HFF-Myc (cell line): Measurements from ENCODE around the gene PHF5A.

ENCODE experiments used
- DNase-seq: peaks from one replicate; pipeline ENCODE4 v3.0.0-alpha.2; 2011; ENCODE audit warnings: low read depth; ENCODE audit errors: extremely low read depth
- H3K4me3 ChIP-seq: replicated peaks from 2 replicates; pipeline ENCODE4 v1.5.1; 2011; ENCODE audit warnings: low read depth, mild to moderate bottlenecking, control low read depth, low read length
- CTCF ChIP-seq: IDR thresholded peaks from 2 replicates; pipeline ENCODE4 v1.5.1; 2012; ENCODE audit warnings: mild to moderate bottlenecking, low read depth, low read length, control low read depth; ENCODE audit errors: missing control alignments

The PHF5A gene

GRCh38 chr22:41468381-41469217 lies at the start of gene PHF5A, which contains the start of gene ACO2:
Gene PHF5A (minus strand): TSS chr22:41468692. CDS start chr22:41468653, 39 bp downstream.
Gene ACO2 (plus strand): TSS chr22:41469117. CDS start chr22:41469147, 30 bp downstream.
- peak; percentile 97 for DNase-seq
- peak within 1 kb of the TSS; percentile 84 for H3K4me3 ChIP-seq
- no peak for TF ChIP-seq CTCF

GRCh38 chr22:41518048-41518347 lies 49.5 kb upstream of the PHF5A start:
- no peak overlapping the region for H3K4me3 ChIP-seq
- no peak for DNase-seq
- no peak for TF ChIP-seq CTCF

- no peak for DNase-seq
- no peak overlapping the region for H3K4me3 ChIP-seq
- TF ChIP-seq CTCF = peak; percentile 88
These were observed 48.9 kb upstream of the PHF5A start for GRCh38 chr22:41517172-41518047.

- TF ChIP-seq CTCF = no peak
- no peak for DNase-seq
- H3K4me3 ChIP-seq = no peak overlapping the region
These were observed 48.0 kb upstream of the PHF5A start for GRCh38 chr22:41516462-41516861.

GRCh38 chr22:41513391-41513790 lies 44.9 kb upstream of the PHF5A start:
- no peak for DNase-seq

More at GRCh38 chr22:41513391-41513790, 44.9 kb upstream of the PHF5A start:
- no peak overlapping the region for H3K4me3 ChIP-seq
- TF ChIP-seq CTCF = no peak
